ENCODE measurements around the gene ZNF783.

ZNF783 gene

DNA sequence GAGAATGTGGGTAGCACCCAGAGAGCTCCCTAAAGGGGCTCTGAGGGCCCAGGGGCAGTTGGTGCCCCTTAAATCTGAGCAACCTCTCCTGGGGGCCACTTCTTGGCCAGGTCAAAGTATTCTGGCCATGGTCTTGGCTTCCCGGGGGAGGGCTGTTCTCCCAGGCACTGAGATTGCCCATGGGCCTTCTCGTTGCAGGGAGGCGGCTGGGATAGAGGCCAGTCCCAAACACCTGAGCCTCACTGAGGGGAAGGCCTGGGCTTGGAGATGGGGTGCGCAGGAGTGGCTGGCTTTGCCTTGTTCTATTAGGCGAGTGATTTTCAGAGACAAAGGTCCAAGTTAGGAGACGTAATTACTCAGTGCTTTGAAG is 33.5 kb downstream of the ZNF783 start:
- no peaks in the 10 kb centered on the region for H3K36me3 ChIP-seq (replicated peaks; ENCODE audit: insufficient read depth, low read length)
- H2AFZ ChIP-seq (ENCODE audit: low read length), result no peak overlapping the region
- no peak overlapping the region for H3K9ac ChIP-seq (ENCODE audit: low read length)
- H3K27ac ChIP-seq (ENCODE audit: low read length), result no peak overlapping the region
- H3K79me2 ChIP-seq (ENCODE audit: low read length), result no peaks in the 10 kb centered on the region
- DNase-seq, result no peak
- 0 out of 2 replicates have a peak, but pooled peaks cover 6% of the 10 kb centered on the region for H3K4me1 ChIP-seq (ENCODE audit: low read length)
- no peak overlapping the region for H3K4me2 ChIP-seq (ENCODE audit: low read depth, low read length)
- no peak overlapping the region for H3K4me3 ChIP-seq (ENCODE audit: low read length)
- no peaks in the 10 kb centered on the region for H3K9me3 ChIP-seq (replicated peaks; ENCODE audit: insufficient read depth, low read length)
- TF ChIP-seq EZH2 (optimal IDR thresholded peaks at IDR 0.05; ENCODE audit: low read depth, low read length) (no peak), EZH2phosphoT487 (IDR thresholded peaks at IDR 0.05; ENCODE audit: low read length) (no peak)
- TF ChIP-seq, protein P1, sequence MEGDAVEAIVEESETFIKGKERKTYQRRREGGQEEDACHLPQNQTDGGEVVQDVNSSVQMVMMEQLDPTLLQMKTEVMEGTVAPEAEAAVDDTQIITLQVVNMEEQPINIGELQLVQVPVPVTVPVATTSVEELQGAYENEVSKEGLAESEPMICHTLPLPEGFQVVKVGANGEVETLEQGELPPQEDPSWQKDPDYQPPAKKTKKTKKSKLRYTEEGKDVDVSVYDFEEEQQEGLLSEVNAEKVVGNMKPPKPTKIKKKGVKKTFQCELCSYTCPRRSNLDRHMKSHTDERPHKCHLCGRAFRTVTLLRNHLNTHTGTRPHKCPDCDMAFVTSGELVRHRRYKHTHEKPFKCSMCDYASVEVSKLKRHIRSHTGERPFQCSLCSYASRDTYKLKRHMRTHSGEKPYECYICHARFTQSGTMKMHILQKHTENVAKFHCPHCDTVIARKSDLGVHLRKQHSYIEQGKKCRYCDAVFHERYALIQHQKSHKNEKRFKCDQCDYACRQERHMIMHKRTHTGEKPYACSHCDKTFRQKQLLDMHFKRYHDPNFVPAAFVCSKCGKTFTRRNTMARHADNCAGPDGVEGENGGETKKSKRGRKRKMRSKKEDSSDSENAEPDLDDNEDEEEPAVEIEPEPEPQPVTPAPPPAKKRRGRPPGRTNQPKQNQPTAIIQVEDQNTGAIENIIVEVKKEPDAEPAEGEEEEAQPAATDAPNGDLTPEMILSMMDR (IDR thresholded peaks at IDR 0.05; ENCODE audit: low read length), result no peak
- H3K9me2 ChIP-seq (replicated peaks; ENCODE audit: insufficient read depth, low read length), result no peaks in the 10 kb centered on the region
- H3F3A ChIP-seq (ENCODE audit: insufficient read depth, low read length), result no peaks in the 10 kb centered on the region
- no peaks in the 10 kb centered on the region for H3K27me3 ChIP-seq (replicated peaks; ENCODE audit: insufficient read depth, low read length)
- no peaks in the 10 kb centered on the region for H4K20me1 ChIP-seq (ENCODE audit: insufficient read depth, low read length)

DNA sequence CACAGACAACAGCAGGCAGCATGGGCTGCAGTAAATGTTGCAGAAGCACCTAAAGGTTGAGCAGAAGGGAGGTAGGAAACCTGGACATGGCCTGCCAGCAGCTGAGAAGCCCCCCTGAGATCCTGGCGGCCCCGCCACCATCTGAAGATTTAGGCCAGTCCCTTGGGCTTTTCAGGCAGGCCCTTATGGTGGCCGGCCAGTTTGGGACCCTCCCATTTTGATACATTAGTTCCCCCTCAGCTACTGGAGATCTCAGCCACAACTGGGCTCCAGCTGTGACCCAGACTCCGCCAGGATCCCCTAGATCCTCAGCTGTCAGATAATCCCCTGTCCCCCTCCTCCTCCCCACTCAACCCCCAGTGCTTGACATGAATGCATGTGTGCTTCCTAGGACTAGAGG is 34.4 kb downstream of the ZNF783 start:
- Histone ChIP-seq H3K9ac (ENCODE audit: low read length) (no peak overlapping the region), H3K27me3 (replicated peaks; ENCODE audit: insufficient read depth, low read length) (no peaks in the 10 kb centered on the region), H4K20me1 (ENCODE audit: insufficient read depth, low read length) (no peaks in the 10 kb centered on the region), H3K36me3 (replicated peaks; ENCODE audit: insufficient read depth, low read length) (no peaks in the 10 kb centered on the region), H3K79me2 (ENCODE audit: low read length) (no peaks in the 10 kb centered on the region), H3K4me1 (ENCODE audit: low read length) (0 out of 2 replicates have a peak, but pooled peaks cover 6% of the 10 kb centered on the region), H3K27ac (ENCODE audit: low read length) (no peak overlapping the region), H3K9me2 (replicated peaks; ENCODE audit: insufficient read depth, low read length) (no peaks in the 10 kb centered on the region), H3K9me3 (replicated peaks; ENCODE audit: insufficient read depth, low read length) (no peaks in the 10 kb centered on the region), H3K4me3 (ENCODE audit: low read length) (no peak overlapping the region), H3K4me2 (ENCODE audit: low read depth, low read length) (no peak overlapping the region), H3F3A (ENCODE audit: insufficient read depth, low read length) (no peaks in the 10 kb centered on the region), H2AFZ (ENCODE audit: low read length) (no peak overlapping the region)
- TF ChIP-seq EZH2 (optimal IDR thresholded peaks at IDR 0.05; ENCODE audit: low read depth, low read length), result no peak
- TF ChIP-seq, protein P1 (IDR thresholded peaks at IDR 0.05; ENCODE audit: low read length), result no peak
- TF ChIP-seq EZH2phosphoT487 (IDR thresholded peaks at IDR 0.05; ENCODE audit: low read length), result no peak
- DNase-seq, result no peak

DNA sequence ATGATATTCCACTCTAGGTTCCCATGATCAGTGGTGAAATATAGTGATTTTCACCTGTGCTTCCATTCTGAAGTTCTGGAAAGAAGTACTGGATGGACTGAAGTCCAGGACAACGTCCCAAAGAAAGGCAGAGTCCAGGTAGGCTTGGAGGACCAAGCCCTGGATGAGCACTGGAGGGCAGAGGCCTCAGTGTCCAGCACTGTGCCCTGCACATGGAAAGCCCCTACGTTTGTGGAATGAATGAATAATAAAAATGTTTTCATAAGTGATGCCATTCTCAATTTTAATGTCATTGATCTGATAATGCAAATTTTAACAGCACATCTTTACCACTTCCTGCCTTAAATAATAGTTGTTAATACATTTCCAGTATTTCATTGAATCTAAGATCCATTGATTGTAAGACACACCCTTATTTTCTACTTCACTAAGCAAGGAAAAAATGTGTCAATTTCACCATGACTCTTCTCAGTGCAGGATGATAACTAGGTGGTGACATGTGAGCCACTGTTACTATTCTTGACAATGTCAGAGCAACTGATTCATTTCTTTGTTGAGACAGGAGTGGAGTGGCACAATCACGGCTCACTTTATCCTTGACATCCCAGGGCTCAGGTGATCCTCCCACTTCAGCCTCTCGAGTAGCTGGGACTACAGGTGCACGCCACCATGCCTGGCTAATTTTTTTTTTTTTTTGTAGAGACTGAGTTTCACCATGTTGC is 35.2 kb downstream of the ZNF783 start:
- Histone ChIP-seq H3K4me3 (ENCODE audit: low read length) (no peak overlapping the region), H2AFZ (ENCODE audit: low read length) (no peak overlapping the region), H4K20me1 (ENCODE audit: insufficient read depth, low read length) (no peaks in the 10 kb centered on the region), H3K36me3 (replicated peaks; ENCODE audit: insufficient read depth, low read length) (no peaks in the 10 kb centered on the region), H3K4me1 (ENCODE audit: low read length) (0 out of 2 replicates have a peak, but pooled peaks cover 4% of the 10 kb centered on the region), H3K27me3 (replicated peaks; ENCODE audit: insufficient read depth, low read length) (no peaks in the 10 kb centered on the region), H3K9ac (ENCODE audit: low read length) (no peak overlapping the region), H3F3A (ENCODE audit: insufficient read depth, low read length) (no peaks in the 10 kb centered on the region), H3K4me2 (ENCODE audit: low read depth, low read length) (no peak overlapping the region), H3K9me3 (replicated peaks; ENCODE audit: insufficient read depth, low read length) (no peaks in the 10 kb centered on the region), H3K27ac (ENCODE audit: low read length) (no peak overlapping the region), H3K9me2 (replicated peaks; ENCODE audit: insufficient read depth, low read length) (no peaks in the 10 kb centered on the region), H3K79me2 (ENCODE audit: low read length) (no peaks in the 10 kb centered on the region)
- TF ChIP-seq EZH2 (optimal IDR thresholded peaks at IDR 0.05; ENCODE audit: low read depth, low read length) (no peak), EZH2phosphoT487 (IDR thresholded peaks at IDR 0.05; ENCODE audit: low read length) (no peak)
- TF ChIP-seq, protein P1 (IDR thresholded peaks at IDR 0.05; ENCODE audit: low read length), result no peak
- no peak for DNase-seq
